H9 (cell line): Measurements from ENCODE around the gene OGG1. TPM values are rescaled to one million over a fixed set of nuclear protein-coding genes. Genes with fewer than 3 reads are reported as not detected.

Experiments
- DNase-seq: peaks from one replicate; pipeline ENCODE4 v3.0.0-alpha.2; 2017
- H2AFZ ChIP-seq: one replicate; pipeline ENCODE4 v1.6.1; 2013; ENCODE audit warnings: mild to moderate bottlenecking, low read length, control low read depth, moderate library complexity
- H2AK5ac ChIP-seq: 2 replicates; pipeline ENCODE4 v1.6.1; 2013; ENCODE audit warnings: low read length, control low read depth, mixed read lengths; ENCODE audit not compliant: insufficient read length
- H2BK120ac ChIP-seq: one replicate; pipeline ENCODE4 v1.6.1; 2013; ENCODE audit warnings: low read depth, mild to moderate bottlenecking, low read length, control low read depth, inconsistent platforms; ENCODE audit not compliant: poor library complexity, severe bottlenecking
- H2BK12ac ChIP-seq: 2 replicates; pipeline ENCODE4 v1.6.1; 2013; ENCODE audit warnings: low read length, control low read depth, mixed read lengths, low read depth; ENCODE audit not compliant: insufficient read length
- H2BK15ac ChIP-seq: 2 replicates; pipeline ENCODE4 v1.6.1; 2013; ENCODE audit warnings: low read depth, low read length, control low read depth
- H2BK20ac ChIP-seq: one replicate; pipeline ENCODE4 v1.6.1; 2013; ENCODE audit warnings: low read depth, mild to moderate bottlenecking, low read length, control low read depth, inconsistent platforms; ENCODE audit not compliant: poor library complexity, severe bottlenecking
- H2BK5ac ChIP-seq: 2 replicates; pipeline ENCODE4 v1.6.1; 2013; ENCODE audit warnings: low read length, control low read depth, mixed read lengths; ENCODE audit not compliant: insufficient read length
- H3K14ac ChIP-seq: 2 replicates; pipeline ENCODE4 v1.6.1; 2013; ENCODE audit warnings: low read length, control low read depth; ENCODE audit not compliant: insufficient read depth
- H3K18ac ChIP-seq: 2 replicates; pipeline ENCODE4 v1.6.1; 2013; ENCODE audit warnings: low read depth, mild to moderate bottlenecking, mixed read lengths, low read length, control low read depth; ENCODE audit not compliant: insufficient read length
- H3K23ac ChIP-seq: 2 replicates; pipeline ENCODE4 v1.6.1; 2013; ENCODE audit warnings: low read length, control low read depth, mixed read lengths, low read depth; ENCODE audit not compliant: insufficient read length
- H3K23me2 ChIP-seq: 2 replicates; pipeline ENCODE4 v1.6.1; 2013; ENCODE audit warnings: low read depth, mild to moderate bottlenecking, mixed read lengths, low read length, control low read depth; ENCODE audit not compliant: insufficient read length, poor library complexity, severe bottlenecking
- H3K27ac ChIP-seq: 2 replicates; pipeline ENCODE4 v1.5.1; 2013; ENCODE audit warnings: low read length, control low read depth, mixed read lengths, low read depth; ENCODE audit not compliant: insufficient read length
- H3K27me3 ChIP-seq: 2 replicates; pipeline ENCODE4 v1.6.1; 2013; ENCODE audit warnings: low read length, control low read depth, inconsistent platforms; ENCODE audit not compliant: insufficient read depth
- H3K4ac ChIP-seq: 2 replicates; pipeline ENCODE4 v1.6.1; 2013; ENCODE audit warnings: low read depth, mild to moderate bottlenecking, control low read depth, inconsistent platforms, low read length, moderate library complexity
- H3K4me1 ChIP-seq: 2 replicates; pipeline ENCODE4 v1.6.1; 2013; ENCODE audit warnings: low read length, control low read depth, inconsistent platforms; ENCODE audit not compliant: insufficient read depth
- H3K4me2 ChIP-seq: 2 replicates; pipeline ENCODE4 v1.6.1; 2013; ENCODE audit warnings: low read length, control low read depth, mixed read lengths; ENCODE audit not compliant: insufficient read length, insufficient read depth
- H3K56ac ChIP-seq: 2 replicates; pipeline ENCODE4 v1.6.1; 2013; ENCODE audit warnings: low read depth, mild to moderate bottlenecking, mixed read lengths, low read length, control low read depth; ENCODE audit not compliant: insufficient read length
- H3K79me1 ChIP-seq: 2 replicates; pipeline ENCODE4 v1.6.1; 2013; ENCODE audit warnings: low read depth, mild to moderate bottlenecking, moderate library complexity, low read length, control low read depth, inconsistent platforms; ENCODE audit not compliant: insufficient read depth, poor library complexity, severe bottlenecking
- H3K79me2 ChIP-seq: 2 replicates; pipeline ENCODE4 v1.6.1; 2013; ENCODE audit warnings: low read length, control low read depth, inconsistent platforms; ENCODE audit not compliant: insufficient read depth
- H3K9ac ChIP-seq: 2 replicates; pipeline ENCODE4 v1.6.1; 2013; ENCODE audit warnings: low read length, control low read depth, mixed read lengths; ENCODE audit not compliant: insufficient read length; ENCODE audit errors: extremely low read depth
- H3K9me3 ChIP-seq: one replicate; pipeline ENCODE4 v1.6.1; 2013; ENCODE audit warnings: low read depth, low read length, inconsistent platforms; ENCODE audit not compliant: control insufficient read depth
- H3T11ph ChIP-seq: one replicate; pipeline ENCODE4 v1.6.1; 2013; ENCODE audit warnings: mild to moderate bottlenecking, low read length, control low read depth, inconsistent platforms
- H4K20me1 ChIP-seq: one replicate; pipeline ENCODE4 v1.6.1; 2013; ENCODE audit not compliant: control insufficient read depth, insufficient read length, insufficient read depth
- H4K5ac ChIP-seq: 2 replicates; pipeline ENCODE4 v1.6.1; 2013; ENCODE audit warnings: low read depth, mild to moderate bottlenecking, mixed read lengths, low read length, control low read depth; ENCODE audit not compliant: insufficient read length
- H4K8ac ChIP-seq: replicated peaks from 2 replicates; pipeline ENCODE4 v1.6.1; 2013; ENCODE audit warnings: low read length, control low read depth, mixed read lengths, low read depth; ENCODE audit not compliant: insufficient read length
- H4K91ac ChIP-seq: 2 replicates; pipeline ENCODE4 v1.6.1; 2013; ENCODE audit warnings: low read depth, mild to moderate bottlenecking, moderate library complexity, mixed read lengths, low read length, control low read depth; ENCODE audit not compliant: insufficient read length
- H3K27ac Mint-ChIP-seq, 3 experiments: 2 replicates in 2 of 3; 3 replicates in 1 of 3; pipeline ENCODE4 v1.8.0; 2020 to 2021; ENCODE audit warnings: mixed read lengths in 3 of 3, mild to moderate bottlenecking in 1 of 3, moderate library complexity in 1 of 3
- H3K27me3 Mint-ChIP-seq: 2 replicates; pipeline ENCODE4 v1.8.0; 2021; ENCODE audit warnings: low read depth, mild to moderate bottlenecking, moderate library complexity, mixed read lengths
- H3K36me3 Mint-ChIP-seq, 3 experiments: 2 replicates in 2 of 3; 3 replicates in 1 of 3; pipeline ENCODE4 v1.8.0; 2020 to 2021; ENCODE audit warnings: low read depth in 3 of 3, mixed read lengths in 3 of 3; ENCODE audit not compliant: insufficient read depth in 1 of 3
- H3K4me1 Mint-ChIP-seq, 2 experiments: 2 replicates each; pipeline ENCODE4 v1.8.0; 2020; ENCODE audit warnings: mixed read lengths in 2 of 2
- H3K4me3 Mint-ChIP-seq, 2 experiments: 2 replicates in 1 of 2; 3 replicates in 1 of 2; pipeline ENCODE4 v1.8.0; 2020 to 2021; ENCODE audit warnings: mild to moderate bottlenecking in 2 of 2, mixed read lengths in 2 of 2, moderate library complexity in 1 of 2
- H3K9me3 Mint-ChIP-seq, 2 experiments: 2 replicates in 1 of 2; 3 replicates in 1 of 2; pipeline ENCODE4 v1.8.0; 2020; ENCODE audit warnings: mild to moderate bottlenecking in 2 of 2, mixed read lengths in 2 of 2, moderate library complexity in 1 of 2
- WGBS: extraction: QIAGEN DNeasy Blood & Tissue Kit; methylation state at CpG from one replicate; pipeline ENCODE4 v1.1.7; 2013; ENCODE audit warnings: missing lambda C conversion rate, low lambda C conversion rate, mixed read lengths; ENCODE audit not compliant: insufficient read length; ENCODE audit errors: extremely low coverage; 5-methylcytosine and 5-hydroxymethylcytosine counted together
- total RNA-seq: library from RNA; stranded (reverse); gene quantifications from 2 replicates; pipeline ENCODE4 v1.2.1, GENCODE V29; 2021
- TF ChIP-seq, protein P1 (sequence below): fragments of 200-600 bp; sonication (generic); conservative IDR thresholded peaks from 3 replicates; pipeline ENCODE4 v1.8.0; 2021; ENCODE audit warnings: antibody characterized with exemption, mild to moderate bottlenecking

OGG1 gene
- total RNA-seq, 1 experiment from 2014 or later = 43.4 TPM

DNA sequence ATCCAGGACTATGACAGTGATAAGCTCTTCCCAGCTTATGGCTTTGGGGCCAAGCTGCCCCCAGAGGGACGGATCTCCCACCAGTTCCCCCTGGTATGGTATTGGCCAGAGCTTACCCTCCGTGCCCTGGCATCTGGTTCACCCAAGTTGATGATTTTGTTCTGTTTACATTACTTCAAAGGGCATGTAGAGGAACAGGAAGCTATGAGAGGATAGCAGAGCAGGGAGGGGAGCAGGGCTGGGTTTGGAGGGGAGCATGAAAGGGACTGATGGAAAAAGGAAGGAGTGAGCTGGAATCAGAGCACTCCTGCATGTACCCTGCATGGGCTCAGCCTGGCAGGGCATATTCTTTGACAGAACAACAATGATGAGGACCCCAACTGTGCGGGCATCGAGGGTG, 31.6 kb upstream of the OGG1 start:
- H3K56ac ChIP-seq = no peak overlapping the region
- no peaks in the 10 kb centered on the region for H3K9me3 ChIP-seq
- no peaks in the 10 kb centered on the region for H3K27me3 ChIP-seq
- H2BK5ac ChIP-seq = no peak overlapping the region
- H3K79me2 ChIP-seq = no peaks in the 10 kb centered on the region
- H3K4me1 ChIP-seq = no peaks in the 10 kb centered on the region; the same call in 1 of the 2 replicates
- Mint-ChIP-seq H3K36me3 (no peaks in the 10 kb centered on the region), H3K4me3 (no peak overlapping the region), H3K27me3 (peaks cover 9% of the 10 kb centered on the region), H3K27ac (no peak overlapping the region), H3K4me1 (peaks cover 7 to 8% of the 10 kb centered on the region in 2 experiments), H3K9me3 (no peaks in the 10 kb centered on the region)
- H3K23me2 ChIP-seq = no peaks in the 10 kb centered on the region
- no peak overlapping the region for H2AFZ ChIP-seq
- no CpG with 5 or more reads among the region's 4 CpGs for WGBS
- no peak overlapping the region for H2BK120ac ChIP-seq
- H3K18ac ChIP-seq = no peak overlapping the region
- H3K14ac ChIP-seq = no peak overlapping the region
- H4K91ac ChIP-seq = no peak overlapping the region
- H2AK5ac ChIP-seq = no peak overlapping the region
- H4K8ac ChIP-seq = no peak overlapping the region
- H3K4ac ChIP-seq = no peak overlapping the region
- H3K4me2 ChIP-seq = no peak overlapping the region
- H2BK12ac ChIP-seq = no peak overlapping the region
- H4K5ac ChIP-seq = no peak overlapping the region
- H3K27ac ChIP-seq = no peak overlapping the region
- H3T11ph ChIP-seq = no peak overlapping the region
- no peaks in the 10 kb centered on the region for H4K20me1 ChIP-seq
- H3K23ac ChIP-seq = no peak overlapping the region
- TF ChIP-seq, protein P1, sequence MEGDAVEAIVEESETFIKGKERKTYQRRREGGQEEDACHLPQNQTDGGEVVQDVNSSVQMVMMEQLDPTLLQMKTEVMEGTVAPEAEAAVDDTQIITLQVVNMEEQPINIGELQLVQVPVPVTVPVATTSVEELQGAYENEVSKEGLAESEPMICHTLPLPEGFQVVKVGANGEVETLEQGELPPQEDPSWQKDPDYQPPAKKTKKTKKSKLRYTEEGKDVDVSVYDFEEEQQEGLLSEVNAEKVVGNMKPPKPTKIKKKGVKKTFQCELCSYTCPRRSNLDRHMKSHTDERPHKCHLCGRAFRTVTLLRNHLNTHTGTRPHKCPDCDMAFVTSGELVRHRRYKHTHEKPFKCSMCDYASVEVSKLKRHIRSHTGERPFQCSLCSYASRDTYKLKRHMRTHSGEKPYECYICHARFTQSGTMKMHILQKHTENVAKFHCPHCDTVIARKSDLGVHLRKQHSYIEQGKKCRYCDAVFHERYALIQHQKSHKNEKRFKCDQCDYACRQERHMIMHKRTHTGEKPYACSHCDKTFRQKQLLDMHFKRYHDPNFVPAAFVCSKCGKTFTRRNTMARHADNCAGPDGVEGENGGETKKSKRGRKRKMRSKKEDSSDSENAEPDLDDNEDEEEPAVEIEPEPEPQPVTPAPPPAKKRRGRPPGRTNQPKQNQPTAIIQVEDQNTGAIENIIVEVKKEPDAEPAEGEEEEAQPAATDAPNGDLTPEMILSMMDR = no peak
- DNase-seq = no peak
- H3K9ac ChIP-seq = no peak overlapping the region
- no peak overlapping the region for H2BK20ac ChIP-seq
- no peaks in the 10 kb centered on the region for H3K79me1 ChIP-seq
- H2BK15ac ChIP-seq = no peak overlapping the region
